Measurements from ENCODE around the gene OR7D2. TPM values are rescaled to one million over a fixed set of nuclear protein-coding genes. Genes with fewer than 3 reads are reported as not detected.

Gene OR7D2
- total RNA-seq, 6 experiments from 2014 or later: not detected

DNA sequence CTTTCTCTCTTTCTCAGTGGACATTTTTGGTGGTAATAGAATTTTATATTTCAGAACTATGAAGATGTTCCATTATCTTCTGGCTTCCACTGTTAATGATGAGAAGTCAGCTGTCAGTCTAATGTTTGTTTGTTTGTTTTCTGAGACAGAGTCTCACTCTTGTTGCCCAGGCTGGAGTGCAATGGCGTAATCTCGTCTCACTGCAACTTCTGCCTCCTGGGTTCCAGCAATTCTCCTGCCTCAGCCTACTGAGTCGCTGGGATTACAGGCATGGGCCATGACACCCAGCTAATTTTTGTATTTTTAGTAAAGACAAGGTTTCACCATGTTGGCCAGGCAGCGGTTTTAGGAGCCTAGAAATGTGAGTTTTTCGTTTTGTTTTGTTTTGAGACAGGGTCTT lies 33.9 kb upstream of the OR7D2 start:
- no peak overlapping the region for H3K27ac Mint-ChIP-seq
- DNase-seq: peak; percentile 13
- H3K9me3 Mint-ChIP-seq: peaks cover 70% of the 10 kb centered on the region
- no peaks in the 10 kb centered on the region for H3K27me3 Mint-ChIP-seq (ENCODE audit: insufficient read depth)
- H3K36me3 Mint-ChIP-seq (ENCODE audit: low read depth): peaks cover 85% of the 10 kb centered on the region
- TF ChIP-seq, protein P1, sequence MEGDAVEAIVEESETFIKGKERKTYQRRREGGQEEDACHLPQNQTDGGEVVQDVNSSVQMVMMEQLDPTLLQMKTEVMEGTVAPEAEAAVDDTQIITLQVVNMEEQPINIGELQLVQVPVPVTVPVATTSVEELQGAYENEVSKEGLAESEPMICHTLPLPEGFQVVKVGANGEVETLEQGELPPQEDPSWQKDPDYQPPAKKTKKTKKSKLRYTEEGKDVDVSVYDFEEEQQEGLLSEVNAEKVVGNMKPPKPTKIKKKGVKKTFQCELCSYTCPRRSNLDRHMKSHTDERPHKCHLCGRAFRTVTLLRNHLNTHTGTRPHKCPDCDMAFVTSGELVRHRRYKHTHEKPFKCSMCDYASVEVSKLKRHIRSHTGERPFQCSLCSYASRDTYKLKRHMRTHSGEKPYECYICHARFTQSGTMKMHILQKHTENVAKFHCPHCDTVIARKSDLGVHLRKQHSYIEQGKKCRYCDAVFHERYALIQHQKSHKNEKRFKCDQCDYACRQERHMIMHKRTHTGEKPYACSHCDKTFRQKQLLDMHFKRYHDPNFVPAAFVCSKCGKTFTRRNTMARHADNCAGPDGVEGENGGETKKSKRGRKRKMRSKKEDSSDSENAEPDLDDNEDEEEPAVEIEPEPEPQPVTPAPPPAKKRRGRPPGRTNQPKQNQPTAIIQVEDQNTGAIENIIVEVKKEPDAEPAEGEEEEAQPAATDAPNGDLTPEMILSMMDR (IDR thresholded peaks at IDR 0.05): no peak
- H3K4me1 Mint-ChIP-seq (ENCODE audit: low read depth): peaks cover 21% of the 10 kb centered on the region
- no peak overlapping the region for H3K4me3 Mint-ChIP-seq

DNA sequence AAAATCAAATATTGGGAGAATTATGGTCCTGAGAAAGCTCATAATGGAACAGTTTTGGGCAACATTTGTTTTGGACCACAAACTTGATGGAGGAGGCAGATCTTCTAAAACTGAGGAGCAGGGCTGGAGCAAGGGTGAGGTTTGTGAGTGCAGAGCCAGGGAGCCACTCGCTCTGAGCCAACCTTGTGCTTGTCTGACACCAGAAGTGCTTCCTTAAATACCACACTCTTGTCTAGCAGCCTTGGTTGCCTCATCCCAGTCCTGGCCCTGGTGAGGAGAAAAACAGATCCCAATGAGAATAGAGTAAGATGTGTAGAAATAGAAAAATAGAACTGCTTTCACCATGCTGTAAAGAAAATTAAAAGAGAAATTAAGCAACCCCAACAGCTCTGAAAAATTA lies 31.9 kb upstream of the OR7D2 start:
- peaks cover 95% of the 10 kb centered on the region for H3K36me3 Mint-ChIP-seq (ENCODE audit: low read depth)
- peaks cover 11% of the 10 kb centered on the region; the same call in 1 of the 2 replicates for H3K4me1 Mint-ChIP-seq (ENCODE audit: low read depth)
- H3K4me3 Mint-ChIP-seq: no peak overlapping the region
- no peak for DNase-seq
- no peaks in the 10 kb centered on the region; the same call in 1 of the 2 replicates for H3K27me3 Mint-ChIP-seq (ENCODE audit: insufficient read depth)
- H3K9me3 Mint-ChIP-seq: peaks cover 90% of the 10 kb centered on the region
- H3K27ac Mint-ChIP-seq: no peak overlapping the region
- TF ChIP-seq, protein P1 (IDR thresholded peaks at IDR 0.05): no peak

DNA sequence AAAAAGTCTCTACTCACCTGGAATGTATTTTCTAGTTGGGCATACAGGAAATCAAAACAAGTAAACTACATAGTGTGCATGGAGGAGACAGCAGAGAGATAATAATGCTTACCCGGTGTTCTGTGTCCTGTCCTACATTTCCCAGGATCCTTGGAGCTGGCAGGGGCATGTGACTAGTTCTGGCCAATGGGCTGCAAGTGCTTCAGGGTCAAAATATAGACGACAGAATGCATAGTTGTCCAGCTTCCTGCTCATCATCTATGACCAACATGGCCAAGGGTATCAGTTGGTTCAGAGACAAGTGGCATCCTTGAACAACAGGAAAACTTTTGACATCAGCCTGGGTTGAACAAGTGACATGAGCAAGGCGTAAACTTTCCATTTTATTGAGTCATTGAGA lies 30.1 kb upstream of the OR7D2 start:
- H3K9me3 Mint-ChIP-seq: peaks cover 96% of the 10 kb centered on the region
- H3K4me3 Mint-ChIP-seq: no peak overlapping the region
- peaks cover 98% of the 10 kb centered on the region for H3K36me3 Mint-ChIP-seq (ENCODE audit: low read depth)
- DNase-seq: no peak
- H3K4me1 Mint-ChIP-seq (ENCODE audit: low read depth): no peaks in the 10 kb centered on the region
- TF ChIP-seq, protein P1 (IDR thresholded peaks at IDR 0.05): no peak
- H3K27ac Mint-ChIP-seq: no peak overlapping the region
- no peaks in the 10 kb centered on the region; the same call in 1 of the 2 replicates for H3K27me3 Mint-ChIP-seq (ENCODE audit: insufficient read depth)

DNA sequence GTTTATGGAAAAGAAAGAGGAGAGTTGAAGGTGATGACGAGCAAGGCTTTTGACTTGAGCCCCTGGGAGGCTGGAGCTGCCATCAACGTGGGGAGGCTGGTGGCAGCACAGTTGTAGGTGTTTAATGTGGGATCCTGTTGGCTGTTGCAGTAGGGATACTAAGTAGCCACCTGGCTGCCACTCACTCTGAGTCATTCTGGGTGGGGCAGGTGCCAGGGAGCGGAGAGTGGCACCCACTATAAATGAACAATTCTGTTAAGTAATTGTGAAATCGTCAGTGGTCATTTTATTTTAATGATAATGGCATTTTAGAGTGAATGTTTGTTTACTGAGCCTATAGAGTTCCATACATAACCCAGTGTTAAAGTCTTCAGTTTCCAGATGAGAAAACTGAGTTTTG lies 28.8 kb upstream of the OR7D2 start:
- Mint-ChIP-seq H3K4me1 (ENCODE audit: low read depth) (no peaks in the 10 kb centered on the region), H3K4me3 (no peak overlapping the region), H3K36me3 (ENCODE audit: low read depth) (peaks cover 98% of the 10 kb centered on the region), H3K9me3 (peaks cover 96% of the 10 kb centered on the region), H3K27ac (no peak overlapping the region), H3K27me3 (ENCODE audit: insufficient read depth) (no peaks in the 10 kb centered on the region; the same call in 1 of the 2 replicates)
- TF ChIP-seq, protein P1 (IDR thresholded peaks at IDR 0.05): no peak
- no peak for DNase-seq

DNA sequence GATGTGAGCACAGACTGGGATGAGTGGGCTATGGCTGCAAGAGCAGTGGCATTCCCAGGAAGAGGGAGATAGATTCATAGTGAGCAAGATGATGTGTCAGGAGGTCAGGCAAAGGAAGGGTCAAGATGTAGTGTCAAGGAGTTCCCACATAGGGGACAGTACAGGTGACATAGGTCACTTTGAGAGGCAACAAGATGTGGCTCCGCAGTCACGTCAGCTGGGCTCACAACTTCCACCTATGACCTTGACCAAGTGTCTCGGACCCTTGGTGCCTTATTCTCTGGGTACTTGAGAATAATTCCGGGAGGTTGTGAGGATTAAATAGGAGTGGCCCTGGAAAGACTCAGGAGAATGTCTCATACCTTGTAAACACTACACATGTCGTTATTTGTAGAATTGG lies 28.1 kb upstream of the OR7D2 start:
- no peak overlapping the region for H3K27ac Mint-ChIP-seq
- no peak for DNase-seq
- H3K27me3 Mint-ChIP-seq (ENCODE audit: insufficient read depth): no peaks in the 10 kb centered on the region; the same call in 1 of the 2 replicates
- peaks cover 96% of the 10 kb centered on the region for H3K9me3 Mint-ChIP-seq
- TF ChIP-seq, protein P1 (IDR thresholded peaks at IDR 0.05): no peak
- peaks cover 98% of the 10 kb centered on the region for H3K36me3 Mint-ChIP-seq (ENCODE audit: low read depth)
- no peaks in the 10 kb centered on the region for H3K4me1 Mint-ChIP-seq (ENCODE audit: low read depth)
- no peak overlapping the region for H3K4me3 Mint-ChIP-seq

DNA sequence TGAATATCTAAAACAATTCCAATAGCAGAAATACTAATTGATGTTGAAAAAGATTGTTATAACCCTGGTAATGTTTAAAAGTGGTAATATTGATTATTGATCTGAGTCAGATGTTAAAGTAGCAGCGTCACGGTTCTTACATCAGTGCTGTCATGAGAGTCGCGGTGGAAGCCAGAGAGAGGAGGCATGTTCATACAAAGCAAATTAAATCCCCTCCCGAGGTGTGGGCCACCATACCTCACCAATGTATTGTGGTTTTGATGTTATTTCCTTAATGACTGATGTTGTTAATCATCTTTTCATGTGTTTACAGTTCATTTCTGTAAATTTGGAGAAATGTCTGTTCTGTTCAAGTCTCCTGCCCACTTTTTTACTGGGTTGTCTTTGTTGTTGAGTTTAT lies 27.4 kb upstream of the OR7D2 start:
- Mint-ChIP-seq H3K36me3 (ENCODE audit: low read depth) (peaks cover 99% of the 10 kb centered on the region), H3K27me3 (ENCODE audit: insufficient read depth) (no peaks in the 10 kb centered on the region; the same call in 1 of the 2 replicates)

More for the DNA sequence above, 27.4 kb upstream of the OR7D2 start:
- no peaks in the 10 kb centered on the region for H3K4me1 Mint-ChIP-seq (ENCODE audit: low read depth)
- no peak for DNase-seq
- H3K9me3 Mint-ChIP-seq: peaks cover 97% of the 10 kb centered on the region
- H3K4me3 Mint-ChIP-seq: no peak overlapping the region
- no peak overlapping the region for H3K27ac Mint-ChIP-seq
- TF ChIP-seq, protein P1 (IDR thresholded peaks at IDR 0.05): no peak

Measured in HFFc6 (cell line).